Mesenteric fat pad (tissue), 1 donor: ENCODE results near the gene SRP9. TPM values are rescaled to one million over a fixed set of nuclear protein-coding genes. Genes with fewer than 3 reads are reported as not detected.
"Not testable (repeated sequence)": the region's sequence is repeated elsewhere in the genome, so short reads cannot be mapped to it uniquely, and the experiment has no call there.

Source experiments
- DNase-seq: peaks from one replicate; pipeline ENCODE4 v3.0.0-alpha.2; 2020; ENCODE audit warnings: low spot score
- total RNA-seq: library from RNA; stranded (reverse); fragmentation: NEBNext Ultra II Directional; extraction: Animal tissue kit (Norgen Biotek cat#: 25700); gene quantifications from one replicate; pipeline ENCODE4 v1.2.1, GENCODE V29; 2021
- donor health status: DM: yes; HTN: yes; CAD: no.

SRP9 gene
- total RNA-seq, 1 donor from 2014 or later, result 125 TPM

- no peak for DNase-seq
Observed at GRCh38 chr1:225835856-225836255, 58.2 kb downstream of the SRP9 start.

- DNase-seq, result not testable (repeated sequence)
Observed at GRCh38 chr1:225836296-225836695, 58.7 kb downstream of the SRP9 start.

- no peak for DNase-seq
Observed at GRCh38 chr1:225838793-225839192, 61.2 kb downstream of the SRP9 start.

Other genes starting within 250 kb of the SRP9 start
- gene ENAH, start 124.7 kb upstream of the SRP9 start, total RNA-seq, result 51.9 TPM
- gene EPHX1, start 32.3 kb downstream of the SRP9 start, total RNA-seq, result 288 TPM
- 79.7 TPM for gene TMEM63A, start 104.6 kb downstream of the SRP9 start, total RNA-seq
- gene LEFTY1, start 111.3 kb downstream of the SRP9 start, total RNA-seq, result not detected
- gene PYCR2, start 146.4 kb downstream of the SRP9 start, total RNA-seq, result 48.9 TPM
- 2.2 TPM for gene LEFTY2, start 163.4 kb downstream of the SRP9 start, total RNA-seq
- gene SDE2, start 221.5 kb downstream of the SRP9 start, total RNA-seq, result 20.1 TPM